Fibroblast of the conjunctiva (primary cell): ENCODE measurements around the gene PSORS1C1.
A peak's percentile ranks its signal among the peaks of the same experiment; 100 is the strongest.

Source experiments
- DNase-seq: peaks from one replicate; pipeline ENCODE4 v3.0.0-alpha.2; 2010; ENCODE audit warnings: low read depth

PSORS1C1 gene

GRCh38 chr6:31096215-31096614 is 18.4 kb upstream of the PSORS1C1 start:
- DNase-seq, result no peak

- no peak for DNase-seq
These were observed 17.9 kb upstream of the PSORS1C1 start for GRCh38 chr6:31096656-31097055.

- no peak for DNase-seq
These were observed 16.1 kb upstream of the PSORS1C1 start for GRCh38 chr6:31098449-31098938.

- DNase-seq, result no peak
These were observed 11.5 kb upstream of the PSORS1C1 start for GRCh38 chr6:31103136-31103535.

- DNase-seq, result no peak
These were observed 7.5 kb upstream of the PSORS1C1 start for GRCh38 chr6:31107052-31107451.

GRCh38 chr6:31110825-31111582 is 3.6 kb upstream of the PSORS1C1 start:
- no peak for DNase-seq

GRCh38 chr6:31111712-31112111 is 2.9 kb upstream of the PSORS1C1 start:
- no peak for DNase-seq

GRCh38 chr6:31112478-31112877 is 2.1 kb upstream of the PSORS1C1 start, which contains the start of gene C6orf15:
C6orf15 (minus strand) TSS chr6:31112575; CDS start chr6:31112555, 20 bp downstream.
- DNase-seq, result no peak

GRCh38 chr6:31113861-31114540 is 599 bp upstream of the PSORS1C1 start:
- DNase-seq, result peak; percentile 89

- DNase-seq, result peak; percentile 24
These were observed 610 bp downstream of the PSORS1C1 start for GRCh38 chr6:31114970-31115849.

GRCh38 chr6:31115941-31116560 is 1.5 kb downstream of the PSORS1C1 start:
- no peak for DNase-seq

- DNase-seq, result no peak
These were observed 2.2 kb downstream of the PSORS1C1 start for GRCh38 chr6:31116661-31117385.

GRCh38 chr6:31118178-31118577 is 3.6 kb downstream of the PSORS1C1 start:
- no peak for DNase-seq

- no peak for DNase-seq
These were observed 5.7 kb downstream of the PSORS1C1 start, which contains the start of gene CDSN for GRCh38 chr6:31120151-31120915. CDSN (minus strand) TSS chr6:31120446; CDS start chr6:31120419, 27 bp downstream.

GRCh38 chr6:31121131-31121790 is 6.7 kb downstream of the PSORS1C1 start:
- DNase-seq, result no peak

GRCh38 chr6:31122791-31123706 is 8.4 kb downstream of the PSORS1C1 start:
- peak; percentile 88 for DNase-seq

GRCh38 chr6:31125162-31125561 is 10.6 kb downstream of the PSORS1C1 start:
- no peak for DNase-seq

- no peak for DNase-seq
These were observed 11.2 kb downstream of the PSORS1C1 start for GRCh38 chr6:31125586-31126363.
